H9 (cell line): Measurements from ENCODE around the gene TNKS1BP1. TPM values are rescaled to one million over a fixed set of nuclear protein-coding genes. Genes with fewer than 3 reads are reported as not detected.

Source experiments
- DNase-seq: peaks from one replicate; pipeline ENCODE4 v3.0.0-alpha.2; 2017
- H2AFZ ChIP-seq: one replicate; pipeline ENCODE4 v1.6.1; 2013; ENCODE audit warnings: mild to moderate bottlenecking, low read length, control low read depth, moderate library complexity
- H2AK5ac ChIP-seq: 2 replicates; pipeline ENCODE4 v1.6.1; 2013; ENCODE audit warnings: low read length, control low read depth, mixed read lengths; ENCODE audit not compliant: insufficient read length
- H2BK120ac ChIP-seq: one replicate; pipeline ENCODE4 v1.6.1; 2013; ENCODE audit warnings: low read depth, mild to moderate bottlenecking, low read length, control low read depth, inconsistent platforms; ENCODE audit not compliant: poor library complexity, severe bottlenecking
- H2BK12ac ChIP-seq: 2 replicates; pipeline ENCODE4 v1.6.1; 2013; ENCODE audit warnings: low read length, control low read depth, mixed read lengths, low read depth; ENCODE audit not compliant: insufficient read length
- H2BK15ac ChIP-seq: 2 replicates; pipeline ENCODE4 v1.6.1; 2013; ENCODE audit warnings: low read depth, low read length, control low read depth
- H2BK20ac ChIP-seq: one replicate; pipeline ENCODE4 v1.6.1; 2013; ENCODE audit warnings: low read depth, mild to moderate bottlenecking, low read length, control low read depth, inconsistent platforms; ENCODE audit not compliant: poor library complexity, severe bottlenecking
- H2BK5ac ChIP-seq: 2 replicates; pipeline ENCODE4 v1.6.1; 2013; ENCODE audit warnings: low read length, control low read depth, mixed read lengths; ENCODE audit not compliant: insufficient read length
- H3K14ac ChIP-seq: 2 replicates; pipeline ENCODE4 v1.6.1; 2013; ENCODE audit warnings: low read length, control low read depth; ENCODE audit not compliant: insufficient read depth
- H3K18ac ChIP-seq: 2 replicates; pipeline ENCODE4 v1.6.1; 2013; ENCODE audit warnings: low read depth, mild to moderate bottlenecking, mixed read lengths, low read length, control low read depth; ENCODE audit not compliant: insufficient read length
- H3K23ac ChIP-seq: 2 replicates; pipeline ENCODE4 v1.6.1; 2013; ENCODE audit warnings: low read length, control low read depth, mixed read lengths, low read depth; ENCODE audit not compliant: insufficient read length
- H3K23me2 ChIP-seq: 2 replicates; pipeline ENCODE4 v1.6.1; 2013; ENCODE audit warnings: low read depth, mild to moderate bottlenecking, mixed read lengths, low read length, control low read depth; ENCODE audit not compliant: insufficient read length, poor library complexity, severe bottlenecking
- H3K27ac ChIP-seq: 2 replicates; pipeline ENCODE4 v1.5.1; 2013; ENCODE audit warnings: low read length, control low read depth, mixed read lengths, low read depth; ENCODE audit not compliant: insufficient read length
- H3K27me3 ChIP-seq: 2 replicates; pipeline ENCODE4 v1.6.1; 2013; ENCODE audit warnings: low read length, control low read depth, inconsistent platforms; ENCODE audit not compliant: insufficient read depth
- H3K4ac ChIP-seq: 2 replicates; pipeline ENCODE4 v1.6.1; 2013; ENCODE audit warnings: low read depth, mild to moderate bottlenecking, control low read depth, inconsistent platforms, low read length, moderate library complexity
- H3K4me1 ChIP-seq: 2 replicates; pipeline ENCODE4 v1.6.1; 2013; ENCODE audit warnings: low read length, control low read depth, inconsistent platforms; ENCODE audit not compliant: insufficient read depth
- H3K4me2 ChIP-seq: 2 replicates; pipeline ENCODE4 v1.6.1; 2013; ENCODE audit warnings: low read length, control low read depth, mixed read lengths; ENCODE audit not compliant: insufficient read length, insufficient read depth
- H3K56ac ChIP-seq: 2 replicates; pipeline ENCODE4 v1.6.1; 2013; ENCODE audit warnings: low read depth, mild to moderate bottlenecking, mixed read lengths, low read length, control low read depth; ENCODE audit not compliant: insufficient read length
- H3K79me1 ChIP-seq: 2 replicates; pipeline ENCODE4 v1.6.1; 2013; ENCODE audit warnings: low read depth, mild to moderate bottlenecking, moderate library complexity, low read length, control low read depth, inconsistent platforms; ENCODE audit not compliant: insufficient read depth, poor library complexity, severe bottlenecking
- H3K79me2 ChIP-seq: 2 replicates; pipeline ENCODE4 v1.6.1; 2013; ENCODE audit warnings: low read length, control low read depth, inconsistent platforms; ENCODE audit not compliant: insufficient read depth
- H3K9ac ChIP-seq: 2 replicates; pipeline ENCODE4 v1.6.1; 2013; ENCODE audit warnings: low read length, control low read depth, mixed read lengths; ENCODE audit not compliant: insufficient read length; ENCODE audit errors: extremely low read depth
- H3K9me3 ChIP-seq: one replicate; pipeline ENCODE4 v1.6.1; 2013; ENCODE audit warnings: low read depth, low read length, inconsistent platforms; ENCODE audit not compliant: control insufficient read depth
- H3T11ph ChIP-seq: one replicate; pipeline ENCODE4 v1.6.1; 2013; ENCODE audit warnings: mild to moderate bottlenecking, low read length, control low read depth, inconsistent platforms
- H4K20me1 ChIP-seq: one replicate; pipeline ENCODE4 v1.6.1; 2013; ENCODE audit not compliant: control insufficient read depth, insufficient read length, insufficient read depth
- H4K5ac ChIP-seq: 2 replicates; pipeline ENCODE4 v1.6.1; 2013; ENCODE audit warnings: low read depth, mild to moderate bottlenecking, mixed read lengths, low read length, control low read depth; ENCODE audit not compliant: insufficient read length
- H4K8ac ChIP-seq: replicated peaks from 2 replicates; pipeline ENCODE4 v1.6.1; 2013; ENCODE audit warnings: low read length, control low read depth, mixed read lengths, low read depth; ENCODE audit not compliant: insufficient read length
- H4K91ac ChIP-seq: 2 replicates; pipeline ENCODE4 v1.6.1; 2013; ENCODE audit warnings: low read depth, mild to moderate bottlenecking, moderate library complexity, mixed read lengths, low read length, control low read depth; ENCODE audit not compliant: insufficient read length
- H3K27ac Mint-ChIP-seq, 3 experiments: 2 replicates in 2 of 3; 3 replicates in 1 of 3; pipeline ENCODE4 v1.8.0; 2020 to 2021; ENCODE audit warnings: mixed read lengths in 3 of 3, mild to moderate bottlenecking in 1 of 3, moderate library complexity in 1 of 3
- H3K27me3 Mint-ChIP-seq: 2 replicates; pipeline ENCODE4 v1.8.0; 2021; ENCODE audit warnings: low read depth, mild to moderate bottlenecking, moderate library complexity, mixed read lengths
- H3K36me3 Mint-ChIP-seq, 3 experiments: 2 replicates in 2 of 3; 3 replicates in 1 of 3; pipeline ENCODE4 v1.8.0; 2020 to 2021; ENCODE audit warnings: low read depth in 3 of 3, mixed read lengths in 3 of 3; ENCODE audit not compliant: insufficient read depth in 1 of 3
- H3K4me1 Mint-ChIP-seq, 2 experiments: 2 replicates each; pipeline ENCODE4 v1.8.0; 2020; ENCODE audit warnings: mixed read lengths in 2 of 2
- H3K4me3 Mint-ChIP-seq, 2 experiments: 2 replicates in 1 of 2; 3 replicates in 1 of 2; pipeline ENCODE4 v1.8.0; 2020 to 2021; ENCODE audit warnings: mild to moderate bottlenecking in 2 of 2, mixed read lengths in 2 of 2, moderate library complexity in 1 of 2
- H3K9me3 Mint-ChIP-seq, 2 experiments: 2 replicates in 1 of 2; 3 replicates in 1 of 2; pipeline ENCODE4 v1.8.0; 2020; ENCODE audit warnings: mild to moderate bottlenecking in 2 of 2, mixed read lengths in 2 of 2, moderate library complexity in 1 of 2
- CTCF ChIP-seq: fragments of 200-600 bp; sonication (generic); conservative IDR thresholded peaks from 3 replicates; pipeline ENCODE4 v1.8.0; 2021; ENCODE audit warnings: antibody characterized with exemption, mild to moderate bottlenecking
- WGBS: extraction: QIAGEN DNeasy Blood & Tissue Kit; methylation state at CpG from one replicate; pipeline ENCODE4 v1.1.7; 2013; ENCODE audit warnings: missing lambda C conversion rate, low lambda C conversion rate, mixed read lengths; ENCODE audit not compliant: insufficient read length; ENCODE audit errors: extremely low coverage; 5-methylcytosine and 5-hydroxymethylcytosine counted together
- total RNA-seq: library from RNA; stranded (reverse); gene quantifications from 2 replicates; pipeline ENCODE4 v1.2.1, GENCODE V29; 2021

The TNKS1BP1 gene
- total RNA-seq, 1 experiment from 2014 or later, result 130 TPM

- Histone ChIP-seq H3K4me2 (no peak overlapping the region), H4K20me1 (no peaks in the 10 kb centered on the region), H3K27ac (no peak overlapping the region), H2BK20ac (no peak overlapping the region), H3K27me3 (no peaks in the 10 kb centered on the region), H4K91ac (no peak overlapping the region), H3T11ph (no peak overlapping the region), H2BK5ac (no peak overlapping the region), H3K4ac (no peak overlapping the region), H2BK120ac (no peak overlapping the region), H3K79me2 (no peaks in the 10 kb centered on the region), H2BK12ac (no peak overlapping the region), H2AK5ac (no peak overlapping the region), H3K79me1 (no peaks in the 10 kb centered on the region), H4K5ac (no peak overlapping the region), H2BK15ac (no peak overlapping the region), H3K9me3 (no peaks in the 10 kb centered on the region), H3K4me1 (no peaks in the 10 kb centered on the region), H3K18ac (no peak overlapping the region), H3K56ac (no peak overlapping the region), H3K14ac (no peak overlapping the region), H3K23ac (no peak overlapping the region), H3K9ac (no peak overlapping the region), H2AFZ (no peak overlapping the region), H4K8ac (no peak overlapping the region), H3K23me2 (peaks cover 5% of the 10 kb centered on the region)
- Mint-ChIP-seq H3K4me3 (no peak overlapping the region), H3K4me1 (peaks cover 34 to 45% of the 10 kb centered on the region in 2 experiments), H3K36me3 (no peaks in the 10 kb centered on the region; a peak in 1 of 7 replicates), H3K27me3 (peaks cover 42% of the 10 kb centered on the region), H3K9me3 (peaks cover 0 to under 1% of the 10 kb centered on the region in 2 experiments; a peak in 1 of 5 replicates), H3K27ac (no peak overlapping the region)
- no CpG with 5 or more reads among the region's 10 CpGs for WGBS
- DNase-seq, result no peak
- TF ChIP-seq CTCF, result no peak
These were observed 20.1 kb upstream of the TNKS1BP1 start for GRCh38 chr11:57344826-57345225.
